GM23338 (cell line): ENCODE data around the gene IFNA5. TPM values are rescaled to one million over a fixed set of nuclear protein-coding genes. Genes with fewer than 3 reads are reported as not detected.

Source experiments
- ATAC-seq: fragments of 200-7000 bp; cut with Tn5 transposase; 3 replicates; pipeline ENCODE4 v1.9.1; 2020
- DNase-seq: peaks from one replicate; pipeline ENCODE4 v3.0.0-alpha.2; 2015; ENCODE audit warnings: low spot score
- H2AFZ ChIP-seq: fragments of 200-600 bp; sonication (generic); 2 replicates; pipeline ENCODE4 v1.8.0; 2016; ENCODE audit warnings: antibody characterized with exemption, mild to moderate bottlenecking, moderate library complexity
- H3F3A ChIP-seq: fragments of 200-600 bp; sonication (generic); replicated peaks from 2 replicates; pipeline ENCODE4 v1.8.0; 2017; ENCODE audit warnings: antibody characterized with exemption, mixed run types, low read depth
- H3K27ac ChIP-seq: fragments of 200-600 bp; sonication (generic); 2 replicates; pipeline ENCODE4 v1.6.1; 2016; ENCODE audit warnings: low read depth
- H3K27me3 ChIP-seq: fragments of 200-600 bp; sonication (generic); 2 replicates; pipeline ENCODE4 v1.8.0; 2016; ENCODE audit warnings: mild to moderate bottlenecking, mixed run types, moderate library complexity; ENCODE audit not compliant: insufficient read depth
- H3K36me3 ChIP-seq: fragments of 200-600 bp; sonication (generic); 2 replicates; pipeline ENCODE4 v1.8.0; 2016; ENCODE audit warnings: mild to moderate bottlenecking; ENCODE audit not compliant: insufficient read depth
- H3K4me1 ChIP-seq: fragments of 200-600 bp; sonication (generic); 2 replicates; pipeline ENCODE4 v1.8.0; 2016; ENCODE audit warnings: mild to moderate bottlenecking, moderate library complexity; ENCODE audit not compliant: insufficient read depth
- H3K4me2 ChIP-seq: fragments of 200-600 bp; sonication (generic); 2 replicates; pipeline ENCODE4 v1.7.1; 2017; ENCODE audit warnings: mixed run types
- H3K4me3 ChIP-seq: fragments of 200-600 bp; sonication (generic); 2 replicates; pipeline ENCODE4 v1.6.1; 2016; ENCODE audit warnings: mixed run types
- H3K79me2 ChIP-seq: fragments of 200-600 bp; sonication (generic); replicated peaks from 2 replicates; pipeline ENCODE4 v1.8.0; 2017; ENCODE audit warnings: mild to moderate bottlenecking; ENCODE audit not compliant: insufficient read depth
- H3K9me2 ChIP-seq: fragments of 200-600 bp; sonication (generic); 2 replicates; pipeline ENCODE4 v1.8.0; 2017; ENCODE audit not compliant: insufficient read depth
- H4K20me1 ChIP-seq: fragments of 200-600 bp; sonication (generic); replicated peaks from 2 replicates; pipeline ENCODE4 v1.8.0; 2017; ENCODE audit warnings: mild to moderate bottlenecking; ENCODE audit not compliant: insufficient read depth
- H3K27ac Mint-ChIP-seq: 2 replicates; pipeline ENCODE4 v1.8.0; 2020; ENCODE audit warnings: inconsistent platforms, mild to moderate bottlenecking, moderate library complexity, mixed read lengths
- H3K27me3 Mint-ChIP-seq: 3 replicates; pipeline ENCODE4 v1.8.0; 2022; ENCODE audit warnings: low read depth, mild to moderate bottlenecking, moderate library complexity, mixed read lengths, inconsistent platforms; ENCODE audit not compliant: insufficient read depth, poor library complexity
- H3K36me3 Mint-ChIP-seq: 3 replicates; pipeline ENCODE4 v1.8.0; 2021; ENCODE audit warnings: low read depth, mild to moderate bottlenecking, inconsistent platforms, moderate library complexity, mixed read lengths
- H3K4me1 Mint-ChIP-seq: 3 replicates; pipeline ENCODE4 v1.8.0; 2020; ENCODE audit warnings: mild to moderate bottlenecking, inconsistent platforms, mixed read lengths
- H3K4me3 Mint-ChIP-seq: 3 replicates; pipeline ENCODE4 v1.8.0; 2021; ENCODE audit warnings: moderate library complexity, mild to moderate bottlenecking, inconsistent platforms, mixed read lengths
- H3K9me3 Mint-ChIP-seq: 3 replicates; pipeline ENCODE4 v1.8.0; 2020; ENCODE audit warnings: moderate library complexity, mild to moderate bottlenecking, inconsistent platforms, mixed read lengths
- CREB1 ChIP-seq: fragments of 250-450 bp; sonication (Bioruptor Pico); IDR thresholded peaks from 2 replicates; pipeline ENCODE4 v1.5.0; 2020; ENCODE audit warnings: low read depth, mild to moderate bottlenecking, moderate library complexity
- ETS1 ChIP-seq: IDR thresholded peaks from 2 replicates; pipeline ENCODE4 v1.6.1; 2016; ENCODE audit warnings: antibody characterized with exemption
- EZH2 ChIP-seq: fragments of 200-600 bp; sonication (generic); IDR thresholded peaks from one replicate; pipeline ENCODE4 v1.8.0; 2017; ENCODE audit warnings: antibody characterized with exemption, mild to moderate bottlenecking, low read depth; ENCODE audit not compliant: unreplicated experiment
- JUNB ChIP-seq: IDR thresholded peaks from one replicate; pipeline ENCODE4 v1.6.1; 2016; ENCODE audit warnings: antibody characterized with exemption; ENCODE audit not compliant: unreplicated experiment
- POLR2AphosphoS5 ChIP-seq: IDR thresholded peaks from 2 replicates; pipeline ENCODE4 v1.6.1; 2016; ENCODE audit warnings: antibody characterized with exemption, low read depth
- REST ChIP-seq: IDR thresholded peaks from one replicate; pipeline ENCODE4 v1.6.1; 2018; ENCODE audit warnings: antibody characterized with exemption; ENCODE audit not compliant: unreplicated experiment
- STAT1 ChIP-seq: IDR thresholded peaks from one replicate; pipeline ENCODE4 v1.6.1; 2016; ENCODE audit warnings: antibody characterized with exemption; ENCODE audit not compliant: unreplicated experiment
- ZNF114 ChIP-seq: fragments of 250-450 bp; sonication (Bioruptor Pico); IDR thresholded peaks from 2 replicates; pipeline ENCODE4 v1.5.0; 2020; ENCODE audit warnings: mild to moderate bottlenecking, moderate library complexity
- ZNF331 ChIP-seq: fragments of 250-450 bp; sonication (Bioruptor Pico); IDR thresholded peaks from 2 replicates; pipeline ENCODE4 v1.5.0; 2020; ENCODE audit warnings: low read depth, mild to moderate bottlenecking, moderate library complexity
- ZNF462 ChIP-seq: fragments of 250-450 bp; sonication (Bioruptor Pico); IDR thresholded peaks from 2 replicates; pipeline ENCODE4 v1.5.0; 2020; ENCODE audit warnings: mild to moderate bottlenecking, moderate library complexity
- polyA plus RNA-seq: library from polyadenylated mRNA; unstranded; fragments of >200 nt; fragmentation: Nextera tagmentation; extraction: Ambion mirVana; gene quantifications from 2 replicates; pipeline ENCODE4 v1.2.1, GENCODE V29; 2016
- total RNA-seq: library from RNA; depleted of rRNA; stranded (reverse); fragments of >200 nt; shearing (Covaris generic); gene quantifications from 2 replicates; pipeline ENCODE4 v1.2.3, GENCODE V29; 2014

The IFNA5 gene
- total and polyA plus RNA-seq, 2 experiments from 2014 or later = not detected

GRCh38 chr9:21340735-21341134, 35.6 kb upstream of the IFNA5 start:
- no peak overlapping the region for H3K4me3 ChIP-seq
- ATAC-seq (no peak), DNase-seq (no peak)
- no peaks in the 10 kb centered on the region for H3K79me2 ChIP-seq
- no peaks in the 10 kb centered on the region for H3K4me1 ChIP-seq
- no peaks in the 10 kb centered on the region for H3K36me3 ChIP-seq
- Mint-ChIP-seq H3K4me3 (no peak overlapping the region), H3K36me3 (no peaks in the 10 kb centered on the region), H3K27ac (no peak overlapping the region), H3K4me1 (peaks cover 9% of the 10 kb centered on the region), H3K27me3 (peaks cover 4% of the 10 kb centered on the region), H3K9me3 (no peaks in the 10 kb centered on the region)
- no peaks in the 10 kb centered on the region for H3K27me3 ChIP-seq
- no peak overlapping the region for H3K4me2 ChIP-seq
- no peak overlapping the region for H2AFZ ChIP-seq
- no peaks in the 10 kb centered on the region for H3F3A ChIP-seq
- no peaks in the 10 kb centered on the region for H4K20me1 ChIP-seq
- no peaks in the 10 kb centered on the region for H3K9me2 ChIP-seq
- no peak for TF ChIP-seq STAT1
- TF ChIP-seq ZNF331 = no peak
- no peak for TF ChIP-seq ZNF114 (CRISPR knock-in tag)
- no peak for TF ChIP-seq JUNB
- no peak for TF ChIP-seq ZNF462 (CRISPR knock-in tag)
- no peak for TF ChIP-seq POLR2AphosphoS5
- no peak for TF ChIP-seq REST
- no peak for TF ChIP-seq ETS1
- TF ChIP-seq CREB1 (CRISPR knock-in tag) = no peak
- no peak for TF ChIP-seq EZH2
- no peak overlapping the region for H3K27ac ChIP-seq
